CD4-positive, alpha-beta T cell (primary cell): ENCODE measurements around the gene P3H3. TPM values are rescaled to one million over a fixed set of nuclear protein-coding genes. Genes with fewer than 3 reads are reported as not detected.

Experiments used
- ATAC-seq: fragments of 200-7000 bp; cut with Tn5 transposase; one replicate; pipeline ENCODE4 v1.10.0; 2022; ENCODE audit warnings: mild to moderate bottlenecking; ENCODE audit not compliant: poor library complexity
- CTCF ChIA-PET: fragments of 350-600 bp; sonication (Branson Sonifier 250); formaldehyde crosslinking; loops from one replicate; lab custom pipeline; 2021; ENCODE audit warnings: antibody characterized with exemption, inconsistent platforms; lab: Charles Lee
- POLR2A ChIA-PET: fragments of 350-600 bp; sonication (Branson Sonifier 250); formaldehyde crosslinking; loops from one replicate; lab custom pipeline; 2021; ENCODE audit warnings: antibody characterized with exemption, inconsistent platforms; lab: Charles Lee
- DNase-seq, 14 experiments: peaks; one replicate each; pipeline ENCODE4 v3.0.0-alpha.2; 2013 to 2020; ENCODE audit warnings: mixed read lengths in 2 of 14
- H3K27ac ChIP-seq, 2 donors: one replicate each; pipeline versions ENCODE4 v1.5.1 to v1.7.0; 2013; ENCODE audit warnings: low read length in 2 of 2, low read depth in 1 of 2, mild to moderate bottlenecking in 1 of 2
- H3K27me3 ChIP-seq, 2 experiments: 1 replicate in 1 of 2; 2 replicates in 1 of 2; pipeline versions ENCODE4 v1.6.1 to v1.7.0; 2013; ENCODE audit warnings: low read length in 2 of 2, control low read depth in 1 of 2, mild to moderate bottlenecking in 1 of 2, moderate library complexity in 1 of 2; ENCODE audit not compliant: insufficient read depth in 2 of 2, control insufficient read depth in 1 of 2
- H3K36me3 ChIP-seq: one replicate; pipeline ENCODE4 v1.6.1; 2013; ENCODE audit warnings: low read length, control low read depth; ENCODE audit not compliant: insufficient read depth
- H3K4me1 ChIP-seq: one replicate; pipeline ENCODE4 v1.6.1; 2013; ENCODE audit warnings: low read length, control low read depth; ENCODE audit not compliant: insufficient read depth
- H3K4me3 ChIP-seq: one replicate; pipeline ENCODE4 v1.5.1; 2013; ENCODE audit warnings: mild to moderate bottlenecking, low read length, moderate library complexity
- H3K9me3 ChIP-seq, 2 experiments: 1 replicate in 1 of 2; 2 replicates in 1 of 2; pipeline versions ENCODE4 v1.6.1 to v1.7.0; 2013; ENCODE audit warnings: low read length in 2 of 2, mild to moderate bottlenecking in 2 of 2, control low read depth in 1 of 2, moderate library complexity in 1 of 2; ENCODE audit not compliant: control insufficient read depth in 1 of 2, insufficient read depth in 1 of 2
- H3K27ac Mint-ChIP-seq: one replicate; pipeline ENCODE4 v1.8.0; 2020; ENCODE audit warnings: mixed read lengths
- H3K27me3 Mint-ChIP-seq: one replicate; pipeline ENCODE4 v1.8.0; 2021; ENCODE audit warnings: mixed read lengths
- H3K36me3 Mint-ChIP-seq: one replicate; pipeline ENCODE4 v1.8.0; 2021; ENCODE audit warnings: low read depth, mixed read lengths
- H3K4me1 Mint-ChIP-seq: one replicate; pipeline ENCODE4 v1.8.0; 2021; ENCODE audit warnings: low read depth, mixed read lengths
- H3K4me3 Mint-ChIP-seq: one replicate; pipeline ENCODE4 v1.8.0; 2020; ENCODE audit warnings: mild to moderate bottlenecking, mixed read lengths
- H3K9me3 Mint-ChIP-seq: one replicate; pipeline ENCODE4 v1.8.0; 2020; ENCODE audit warnings: mixed read lengths
- CTCF ChIP-seq: fragments of 200-600 bp; IDR thresholded peaks from one replicate; pipeline ENCODE4 v1.8.0; 2022; ENCODE audit warnings: antibody characterized with exemption, mild to moderate bottlenecking
- intact Hi-C, 2 experiments: fragments of 100-400 bp; cut with DNase I in 1 of 2; cut with micrococcal nuclease in 1 of 2; formaldehyde crosslinking; loops; one replicate each; pipeline versions ENCODE4 v1.15.1 to v1.9.0; 2023 to 2025; cut with DNase I, micrococcal nuclease
- total RNA-seq, 174 experiments: library from RNA in 2 of 174; stranded (reverse) in 2 of 174; gene quantifications; one replicate each; pipeline ENCODE4 v1.2.3 and lab custom pipeline; 2021 to 2026

The P3H3 gene
- total RNA-seq, 2 experiments from 2014 or later = 2.5 to 4.1 TPM

GRCh38 chr12:6830286-6830890 lies 2.2 kb downstream of the P3H3 start:
- POLR2A ChIA-PET = interaction anchor here (1.0 to 8.0 kb wide), 4 partner anchors 37 to 77 kb away, joined by 6 to 57 read pairs (median 13); partner anchors contain the start of genes MLF2 and TPI1
- ATAC-seq = no peak
- H3K27ac Mint-ChIP-seq = no peak overlapping the region
- TF ChIP-seq CTCF = no peak
- H3K4me1 ChIP-seq = peaks cover 31% of the 10 kb centered on the region
- no peaks in the 10 kb centered on the region for H3K9me3 Mint-ChIP-seq
- H3K4me3 ChIP-seq = no peak overlapping the region
- peaks cover 19 to 25% of the 10 kb centered on the region in 2 experiments for H3K27me3 ChIP-seq
- peaks cover 15% of the 10 kb centered on the region for H3K4me1 Mint-ChIP-seq
- H3K27me3 Mint-ChIP-seq = peaks cover 14% of the 10 kb centered on the region
- no peaks in the 10 kb centered on the region for H3K36me3 Mint-ChIP-seq
- no peaks in the 10 kb centered on the region for H3K36me3 ChIP-seq
- intact Hi-C loops = no loop called here
- no peak overlapping the region for H3K27ac ChIP-seq
- CTCF ChIA-PET = interaction anchor here (1.1 to 2.3 kb wide), 2 partner anchors 61 to 64 kb away, joined by 4 to 8 read pairs; no protein-coding TSS in a partner anchor
- H3K4me3 Mint-ChIP-seq = peak overlapping the region; percentile 91
- DNase-seq = no peak
- H3K9me3 ChIP-seq = peaks cover 0 to 6% of the 10 kb centered on the region in 2 experiments

- Mint-ChIP-seq H3K27ac (no peak overlapping the region), H3K4me1 (peaks cover 17% of the 10 kb centered on the region), H3K36me3 (no peaks in the 10 kb centered on the region), H3K9me3 (no peaks in the 10 kb centered on the region), H3K27me3 (peaks cover 10% of the 10 kb centered on the region), H3K4me3 (peak overlapping the region; percentile 81)
- no peak for DNase-seq
- intact Hi-C loops = no loop called here
- Histone ChIP-seq H3K36me3 (no peaks in the 10 kb centered on the region), H3K9me3 (peaks cover 0 to 6% of the 10 kb centered on the region in 2 experiments), H3K27me3 (peaks cover 16 to 25% of the 10 kb centered on the region in 2 experiments), H3K4me1 (peaks cover 29% of the 10 kb centered on the region), H3K27ac (no peak overlapping the region), H3K4me3 (no peak overlapping the region)
- TF ChIP-seq CTCF = no peak
- POLR2A ChIA-PET = interaction anchor here (1.0 to 8.0 kb wide), 3 partner anchors 38 to 77 kb away, joined by 6 to 57 read pairs (median 16); partner anchors contain the start of gene MLF2
- CTCF ChIA-PET = interaction anchor here (1.1 to 2.3 kb wide), 2 partner anchors 60 to 64 kb away, joined by 4 to 8 read pairs; no protein-coding TSS in a partner anchor
- no peak for ATAC-seq
These were observed 2.8 kb downstream of the P3H3 start for GRCh38 chr12:6830999-6831398.

DNA sequence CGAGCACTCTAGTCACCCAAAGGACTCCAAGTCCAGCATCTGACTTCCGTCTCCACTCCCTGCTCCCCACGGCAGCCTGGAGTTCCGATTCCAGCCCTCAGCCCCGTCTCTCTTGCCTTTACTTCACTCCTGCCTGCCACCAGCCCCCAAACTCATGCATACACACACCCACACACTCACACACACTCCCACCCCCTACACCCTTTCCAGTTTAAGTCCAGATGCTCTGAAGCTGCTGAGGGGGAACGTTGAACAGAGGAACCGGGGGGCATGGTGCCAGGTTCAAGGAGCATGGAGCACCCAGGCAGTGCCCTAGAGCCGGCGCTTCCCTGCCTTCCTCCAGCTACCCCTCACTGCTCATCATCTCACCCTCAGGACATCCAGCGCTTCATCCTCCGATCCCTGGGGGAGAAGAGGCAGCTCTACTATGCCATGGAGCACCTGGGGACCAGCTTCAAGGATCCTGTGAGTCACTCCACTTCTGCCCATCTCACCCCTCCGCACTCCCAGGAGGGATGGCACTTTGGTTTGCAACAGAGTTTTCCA lies 3.3 kb downstream of the P3H3 start:
- Histone ChIP-seq H3K36me3 (no peaks in the 10 kb centered on the region), H3K4me3 (no peak overlapping the region), H3K27me3 (peaks cover 11 to 20% of the 10 kb centered on the region in 2 experiments), H3K4me1 (peaks cover 30% of the 10 kb centered on the region), H3K27ac (no peak overlapping the region), H3K9me3 (peaks cover 0 to 6% of the 10 kb centered on the region in 2 experiments)
- Mint-ChIP-seq H3K36me3 (no peaks in the 10 kb centered on the region), H3K4me1 (peaks cover 17% of the 10 kb centered on the region), H3K27ac (no peak overlapping the region), H3K9me3 (no peaks in the 10 kb centered on the region), H3K27me3 (peaks cover 10% of the 10 kb centered on the region), H3K4me3 (peak overlapping the region; percentile 58)
- CTCF ChIA-PET = interaction anchor here (2.3 kb wide), 1 partner anchor 60 kb away, joined by 8 read pairs; no protein-coding TSS in a partner anchor
- DNase-seq = no peak
- intact Hi-C loops = no loop called here
- ATAC-seq = no peak
- POLR2A ChIA-PET = no interaction called here
- TF ChIP-seq CTCF = no peak
